Activated T-helper 17 cell treated with anti-CD3 and anti-CD28 coated beads, Interleukin-2, amount 50 U/mL, for 72 hours (primary cell): Measurements from ENCODE around the gene CZIB. TPM values are rescaled to one million over a fixed set of nuclear protein-coding genes. Genes with fewer than 3 reads are reported as not detected.
"Not testable (repeated sequence)": the region's sequence is repeated elsewhere in the genome, so short reads cannot be mapped to it uniquely, and the experiment has no call there.

Experiments used
- ATAC-seq: fragments of 150-1000 bp; cut with Tn5 transposase; replicated peaks from 2 replicates; pipeline ENCODE4 v1.10.0; 2021; ENCODE audit warnings: mild to moderate bottlenecking, moderate library complexity
- H3K27ac Mint-ChIP-seq: one replicate; pipeline ENCODE4 v1.8.0; 2022; ENCODE audit warnings: mixed read lengths
- H3K27me3 Mint-ChIP-seq: one replicate; pipeline ENCODE4 v1.8.0; 2022; ENCODE audit warnings: mixed read lengths
- H3K36me3 Mint-ChIP-seq: one replicate; pipeline ENCODE4 v1.8.0; 2022; ENCODE audit warnings: low read depth, mild to moderate bottlenecking, mixed read lengths
- H3K4me1 Mint-ChIP-seq: one replicate; pipeline ENCODE4 v1.8.0; 2022; ENCODE audit warnings: mixed read lengths
- H3K4me3 Mint-ChIP-seq: one replicate; pipeline ENCODE4 v1.8.0; 2022; ENCODE audit warnings: mild to moderate bottlenecking, mixed read lengths
- H3K9me3 Mint-ChIP-seq: one replicate; pipeline ENCODE4 v1.8.0; 2022; ENCODE audit warnings: mixed read lengths
- total RNA-seq, 2 donors: library from RNA; stranded (reverse); gene quantifications; one replicate each; pipeline ENCODE4 v1.2.3, GENCODE V29; 2022

Gene CZIB
- total RNA-seq, 2 donors from 2014 or later, result 43.0 to 48.8 TPM

DNA sequence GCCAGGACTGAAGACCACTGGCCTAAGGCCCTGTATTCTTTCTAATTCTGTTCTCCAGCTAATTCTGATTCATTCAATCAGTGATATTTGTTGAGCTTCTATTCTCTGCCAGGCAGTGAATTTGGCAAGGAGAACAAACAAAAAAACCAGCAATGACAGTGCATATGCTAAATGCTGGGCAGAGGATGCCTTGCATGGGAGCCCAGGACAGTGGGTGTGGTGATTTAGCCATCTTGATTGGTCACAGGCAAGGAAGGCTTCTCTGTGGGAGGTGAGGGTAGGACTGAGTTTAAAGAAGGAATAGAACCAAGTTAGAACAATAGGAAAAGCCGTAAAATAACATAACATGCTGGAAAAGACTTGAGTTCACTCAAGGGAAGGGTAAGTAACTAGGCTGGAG lies 33.0 kb downstream of the CZIB start:
- H3K27me3 Mint-ChIP-seq, result peaks cover 9% of the 10 kb centered on the region
- no peak overlapping the region for H3K27ac Mint-ChIP-seq
- no peak overlapping the region for H3K4me3 Mint-ChIP-seq
- H3K36me3 Mint-ChIP-seq, result no peaks in the 10 kb centered on the region
- no peaks in the 10 kb centered on the region for H3K9me3 Mint-ChIP-seq
- no peak for ATAC-seq
- H3K4me1 Mint-ChIP-seq, result no peaks in the 10 kb centered on the region

DNA sequence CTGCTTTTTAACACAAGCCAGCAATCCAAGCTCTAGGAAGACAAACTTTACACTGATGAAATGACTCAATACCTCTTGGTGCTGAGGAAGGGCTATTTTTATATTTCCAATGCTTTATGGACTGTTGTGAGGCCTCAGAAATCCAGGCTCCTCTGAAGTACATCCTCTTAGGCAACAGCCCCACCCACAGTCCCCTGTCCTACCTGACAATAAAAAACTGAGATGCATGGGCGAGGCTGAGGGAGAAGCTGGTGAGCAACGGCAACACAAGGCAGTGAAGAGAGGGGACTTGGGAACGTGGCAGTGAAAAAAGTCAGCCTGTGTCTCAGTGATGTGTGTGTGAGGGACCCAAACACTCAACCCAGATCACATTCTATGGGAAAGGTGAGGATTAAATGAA lies 33.9 kb downstream of the CZIB start:
- no peak overlapping the region for H3K27ac Mint-ChIP-seq
- H3K4me3 Mint-ChIP-seq, result no peak overlapping the region
- H3K36me3 Mint-ChIP-seq, result no peaks in the 10 kb centered on the region
- no peaks in the 10 kb centered on the region for H3K4me1 Mint-ChIP-seq
- ATAC-seq, result no peak
- peaks cover 9% of the 10 kb centered on the region for H3K27me3 Mint-ChIP-seq
- H3K9me3 Mint-ChIP-seq, result no peaks in the 10 kb centered on the region

GRCh38 chr1:53185955-53186297 lies 34.5 kb downstream of the CZIB start:
- not testable (repeated sequence) for H3K27ac Mint-ChIP-seq, H3K4me1 Mint-ChIP-seq, ATAC-seq

DNA sequence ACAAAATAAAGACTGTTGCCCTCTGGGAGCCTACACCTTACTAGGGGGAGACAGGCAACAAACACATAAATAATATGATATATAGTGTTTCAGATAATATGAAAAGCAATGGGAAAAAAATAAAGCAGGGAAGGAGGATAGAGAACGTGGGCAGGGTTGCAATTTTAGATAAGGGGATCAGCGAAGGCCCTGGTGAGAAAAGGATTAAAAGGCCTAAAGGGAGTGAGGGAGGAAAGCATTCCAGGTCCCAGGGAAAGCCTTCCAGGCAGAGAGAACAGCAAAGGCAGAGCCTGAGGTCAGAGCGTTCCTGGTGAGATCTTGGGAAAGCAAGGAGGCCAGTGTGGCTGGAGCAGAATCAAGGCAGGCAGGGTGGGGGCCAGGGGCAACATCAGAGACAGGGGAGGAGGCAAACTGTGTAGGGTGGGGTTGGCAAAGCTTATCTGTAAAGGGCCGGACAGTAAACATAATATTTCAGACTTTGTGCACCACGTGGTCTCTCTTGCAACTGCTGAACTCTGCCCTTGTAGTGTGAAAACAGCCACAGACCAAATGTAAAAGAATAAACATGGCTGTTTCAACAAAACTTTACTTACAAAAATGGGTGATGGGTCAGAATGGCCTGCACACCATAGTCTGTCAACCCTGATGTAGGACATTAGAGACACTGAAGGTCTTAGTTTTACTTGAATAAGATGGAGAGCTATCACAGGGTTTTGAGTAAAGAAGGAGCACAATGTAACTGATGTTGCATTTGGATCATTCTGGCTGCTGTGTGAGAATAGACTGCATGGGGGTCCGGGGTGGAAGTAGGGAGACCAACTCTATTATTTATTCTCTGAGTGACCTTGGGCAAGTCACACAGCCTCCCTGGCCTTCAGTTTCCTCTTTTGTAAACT lies 37.1 kb downstream of the CZIB start:
- ATAC-seq, result no peak
- H3K4me1 Mint-ChIP-seq, result no peaks in the 10 kb centered on the region
- H3K27me3 Mint-ChIP-seq, result peaks cover 5% of the 10 kb centered on the region
- no peaks in the 10 kb centered on the region for H3K9me3 Mint-ChIP-seq
- no peak overlapping the region for H3K27ac Mint-ChIP-seq
- no peaks in the 10 kb centered on the region for H3K36me3 Mint-ChIP-seq
- no peak overlapping the region for H3K4me3 Mint-ChIP-seq

More at GRCh38 chr1:53185955-53186297, 34.5 kb downstream of the CZIB start:
- H3K36me3 Mint-ChIP-seq, H3K27me3 Mint-ChIP-seq, H3K9me3 Mint-ChIP-seq, H3K4me3 Mint-ChIP-seq: not testable (repeated sequence)

GRCh38 chr1:53182716-53183094 lies 37.7 kb downstream of the CZIB start:
- Mint-ChIP-seq H3K27me3 (peaks cover 6% of the 10 kb centered on the region), H3K4me3 (no peak overlapping the region), H3K27ac (no peak overlapping the region), H3K4me1 (no peaks in the 10 kb centered on the region), H3K36me3 (no peaks in the 10 kb centered on the region), H3K9me3 (no peaks in the 10 kb centered on the region)
- ATAC-seq, result no peak

DNA sequence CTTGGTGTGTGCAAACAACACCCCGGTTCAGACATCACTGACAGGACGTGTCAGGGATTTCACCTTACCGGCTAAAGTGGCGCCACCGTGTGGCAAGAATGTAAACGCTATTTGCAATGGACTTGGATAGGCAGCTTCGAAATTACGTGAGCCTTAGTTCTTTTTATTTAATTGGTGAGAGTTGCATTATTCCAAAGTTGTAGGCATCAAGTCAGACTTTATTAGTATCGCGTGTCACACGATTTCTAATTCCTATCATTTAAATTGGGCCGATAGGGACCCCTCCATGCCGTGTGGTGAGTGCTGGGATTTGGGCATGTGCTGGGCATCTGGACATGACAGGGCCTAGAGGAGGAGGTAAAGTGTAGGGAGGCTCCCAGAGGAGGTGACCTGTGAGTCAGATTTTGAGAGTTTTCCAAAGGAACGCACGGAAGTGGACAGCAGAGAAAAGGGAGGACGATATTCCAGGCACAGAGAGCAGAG lies 38.3 kb downstream of the CZIB start:
- Mint-ChIP-seq H3K9me3 (no peaks in the 10 kb centered on the region), H3K27ac (no peak overlapping the region), H3K4me3 (no peak overlapping the region), H3K27me3 (peaks cover 11% of the 10 kb centered on the region), H3K36me3 (no peaks in the 10 kb centered on the region), H3K4me1 (peaks cover 3% of the 10 kb centered on the region)
- peak; percentile 84 for ATAC-seq

DNA sequence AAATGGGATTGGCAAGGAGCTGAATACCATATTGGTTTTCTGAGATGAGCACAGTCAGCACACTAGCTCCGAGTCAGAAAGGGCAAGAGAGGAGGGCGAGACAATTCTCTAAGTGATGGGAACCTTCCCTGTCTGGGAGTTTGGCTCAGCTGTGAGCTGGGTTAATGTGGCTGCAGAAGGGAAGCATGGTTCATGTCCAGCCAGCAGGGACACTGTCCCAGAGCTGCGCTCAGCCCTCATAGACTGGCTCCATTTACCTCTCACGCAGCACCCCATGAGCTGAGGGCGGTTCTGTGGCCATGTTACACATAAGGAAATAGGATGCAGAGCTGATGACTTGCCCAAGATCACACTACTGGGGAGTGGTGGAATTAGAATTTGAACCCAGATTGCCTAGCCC lies 39.5 kb downstream of the CZIB start:
- Mint-ChIP-seq H3K4me3 (no peak overlapping the region), H3K36me3 (no peaks in the 10 kb centered on the region), H3K9me3 (no peaks in the 10 kb centered on the region), H3K27ac (no peak overlapping the region), H3K4me1 (peaks cover 3% of the 10 kb centered on the region), H3K27me3 (peaks cover 13% of the 10 kb centered on the region)
- no peak for ATAC-seq

GRCh38 chr1:53180226-53180625 lies 40.2 kb downstream of the CZIB start:
- Mint-ChIP-seq H3K27ac (no peak overlapping the region), H3K4me3 (no peak overlapping the region), H3K36me3 (no peaks in the 10 kb centered on the region), H3K27me3 (peaks cover 20% of the 10 kb centered on the region), H3K9me3 (no peaks in the 10 kb centered on the region), H3K4me1 (peaks cover 3% of the 10 kb centered on the region)
- no peak for ATAC-seq

GRCh38 chr1:53176452-53177208 lies 43.8 kb downstream of the CZIB start:
- no peak overlapping the region for H3K27ac Mint-ChIP-seq
- ATAC-seq, result no peak
- peaks cover 8% of the 10 kb centered on the region for H3K4me1 Mint-ChIP-seq
- H3K9me3 Mint-ChIP-seq, result no peaks in the 10 kb centered on the region
- H3K27me3 Mint-ChIP-seq, result peaks cover 27% of the 10 kb centered on the region
- H3K4me3 Mint-ChIP-seq, result no peak overlapping the region
- no peaks in the 10 kb centered on the region for H3K36me3 Mint-ChIP-seq

- Mint-ChIP-seq H3K27me3 (peaks cover 27% of the 10 kb centered on the region), H3K9me3 (no peaks in the 10 kb centered on the region), H3K4me3 (no peak overlapping the region), H3K4me1 (peaks cover 8% of the 10 kb centered on the region), H3K27ac (no peak overlapping the region), H3K36me3 (no peaks in the 10 kb centered on the region)
- ATAC-seq, result no peak
These were observed 45.2 kb downstream of the CZIB start for GRCh38 chr1:53174971-53175913.

DNA sequence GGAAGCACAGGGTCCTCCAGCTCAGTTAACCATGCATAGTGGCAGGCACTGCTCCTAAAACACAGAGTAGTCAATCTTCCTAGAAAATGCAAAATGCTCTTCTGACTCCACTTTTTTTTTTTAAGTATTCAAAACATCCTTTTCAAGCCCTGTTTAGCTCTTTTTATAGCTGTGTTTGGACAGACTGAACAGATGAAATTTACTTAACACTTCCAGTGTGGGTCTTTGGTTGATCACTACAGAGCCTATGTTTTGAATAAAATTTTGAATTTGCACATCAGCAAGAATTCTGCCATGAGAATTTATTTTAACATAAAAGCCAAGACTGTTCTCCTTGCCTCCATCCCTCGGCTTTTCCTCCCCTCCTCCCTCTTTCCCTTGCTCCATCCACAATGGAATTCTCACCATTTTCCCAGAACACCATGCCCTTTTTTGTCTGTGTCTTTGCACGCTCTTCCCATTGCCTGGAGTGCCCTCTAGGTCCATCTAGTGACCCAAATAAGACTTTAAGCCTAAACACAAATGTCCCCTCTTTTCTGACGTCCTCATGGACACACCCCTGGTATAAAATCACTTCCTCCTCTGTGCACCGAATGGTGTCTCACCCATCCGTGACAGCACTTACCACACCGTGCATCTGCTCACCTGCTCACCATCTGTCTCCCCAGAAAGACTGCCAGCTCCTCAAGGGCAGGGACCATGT lies 47.9 kb downstream of the CZIB start:
- no peaks in the 10 kb centered on the region for H3K9me3 Mint-ChIP-seq
- H3K27me3 Mint-ChIP-seq, result peaks cover 28% of the 10 kb centered on the region
- no peak overlapping the region for H3K4me3 Mint-ChIP-seq
- no peaks in the 10 kb centered on the region for H3K36me3 Mint-ChIP-seq
- no peak for ATAC-seq
- H3K4me1 Mint-ChIP-seq, result peaks cover 7% of the 10 kb centered on the region
- H3K27ac Mint-ChIP-seq, result no peak overlapping the region

GRCh38 chr1:53166912-53167311 lies 53.5 kb downstream of the CZIB start:
- Mint-ChIP-seq H3K27ac (no peak overlapping the region), H3K4me1 (no peaks in the 10 kb centered on the region), H3K36me3 (no peaks in the 10 kb centered on the region), H3K9me3 (no peaks in the 10 kb centered on the region), H3K4me3 (no peak overlapping the region), H3K27me3 (peaks cover 17% of the 10 kb centered on the region)
- ATAC-seq, result no peak

- Mint-ChIP-seq H3K36me3 (no peaks in the 10 kb centered on the region), H3K27ac (no peak overlapping the region), H3K4me1 (no peaks in the 10 kb centered on the region), H3K9me3 (no peaks in the 10 kb centered on the region), H3K27me3 (peaks cover 17% of the 10 kb centered on the region), H3K4me3 (no peak overlapping the region)
- ATAC-seq, result no peak
These were observed 54.1 kb downstream of the CZIB start for GRCh38 chr1:53166366-53166765.
